ENCODE results near the gene KRTAP10-6. TPM values are rescaled to one million over a fixed set of nuclear protein-coding genes. Genes with fewer than 3 reads are reported as not detected.

KRTAP10-6 gene
- total and polyA plus RNA-seq, 2 donors (not counting 1 experiment from before 2014, with no cell fraction given), result not detected

DNA sequence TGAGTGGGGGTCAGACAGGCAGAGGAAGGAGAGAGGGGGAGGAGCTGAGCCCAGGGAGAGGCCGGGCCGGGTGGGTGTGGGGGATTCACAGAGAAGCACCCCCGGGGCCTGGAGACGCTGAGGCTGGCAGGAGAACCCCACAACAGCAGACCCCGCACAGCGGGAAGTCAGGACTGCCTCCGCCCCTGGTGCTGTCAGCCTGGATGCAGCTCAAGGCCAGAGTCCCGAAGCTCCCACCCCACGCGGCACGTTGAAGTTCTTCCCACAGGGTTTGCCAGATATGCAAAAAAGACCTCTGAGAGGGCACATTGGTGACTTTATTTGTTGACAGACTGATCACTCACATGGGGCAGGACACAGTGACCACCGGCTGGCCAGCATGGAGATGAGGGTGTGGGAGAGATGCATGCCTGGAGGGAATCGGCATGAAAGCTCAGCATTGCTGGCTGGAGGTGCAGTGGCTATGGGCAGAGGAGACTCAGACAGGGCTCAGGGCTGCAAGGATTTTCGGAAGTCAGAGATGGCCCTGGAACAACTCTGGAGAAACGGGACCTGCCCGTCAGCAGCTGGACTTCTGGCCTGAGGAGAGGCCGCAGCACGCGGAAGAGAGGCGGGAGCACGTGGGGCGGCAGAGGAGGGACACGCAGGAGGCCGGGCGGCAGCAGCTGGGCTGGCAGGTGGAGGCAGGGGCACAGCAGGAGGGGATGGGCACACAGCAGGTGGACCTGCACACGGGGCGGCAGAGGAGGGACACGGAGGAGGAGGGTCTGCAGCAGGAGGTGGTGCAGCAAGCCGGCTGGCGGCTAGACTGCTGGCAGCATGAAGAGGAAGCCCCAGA lies 34.6 kb downstream of the KRTAP10-6 start:
- H3K79me2 ChIP-seq (ENCODE audit: control insufficient read depth, insufficient read depth, low read length), result no peaks in the 10 kb centered on the region
- H3K4me2 ChIP-seq (ENCODE audit: extremely low read depth, insufficient read depth, low read length), result no peak overlapping the region
- no peak overlapping the region for H2AFZ ChIP-seq (ENCODE audit: low read length)
- no peak overlapping the region for H3K4me3 ChIP-seq (replicated peaks in 1 of 4; ENCODE audit: control extremely low read depth in 1 of 4, insufficient read depth in 1 of 4, low read depth in 3 of 4, low read length in 4 of 4)
- H3K9me3 ChIP-seq (ENCODE audit: control insufficient read depth, insufficient read depth, low read depth, low read length), result no peaks in the 10 kb centered on the region
- no peak for TF ChIP-seq EZH2 (IDR thresholded peaks at IDR 0.05; ENCODE audit: low read length, missing control alignments)
- TF ChIP-seq, protein P1, sequence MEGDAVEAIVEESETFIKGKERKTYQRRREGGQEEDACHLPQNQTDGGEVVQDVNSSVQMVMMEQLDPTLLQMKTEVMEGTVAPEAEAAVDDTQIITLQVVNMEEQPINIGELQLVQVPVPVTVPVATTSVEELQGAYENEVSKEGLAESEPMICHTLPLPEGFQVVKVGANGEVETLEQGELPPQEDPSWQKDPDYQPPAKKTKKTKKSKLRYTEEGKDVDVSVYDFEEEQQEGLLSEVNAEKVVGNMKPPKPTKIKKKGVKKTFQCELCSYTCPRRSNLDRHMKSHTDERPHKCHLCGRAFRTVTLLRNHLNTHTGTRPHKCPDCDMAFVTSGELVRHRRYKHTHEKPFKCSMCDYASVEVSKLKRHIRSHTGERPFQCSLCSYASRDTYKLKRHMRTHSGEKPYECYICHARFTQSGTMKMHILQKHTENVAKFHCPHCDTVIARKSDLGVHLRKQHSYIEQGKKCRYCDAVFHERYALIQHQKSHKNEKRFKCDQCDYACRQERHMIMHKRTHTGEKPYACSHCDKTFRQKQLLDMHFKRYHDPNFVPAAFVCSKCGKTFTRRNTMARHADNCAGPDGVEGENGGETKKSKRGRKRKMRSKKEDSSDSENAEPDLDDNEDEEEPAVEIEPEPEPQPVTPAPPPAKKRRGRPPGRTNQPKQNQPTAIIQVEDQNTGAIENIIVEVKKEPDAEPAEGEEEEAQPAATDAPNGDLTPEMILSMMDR (conservative IDR thresholded peaks at IDR 0.05 in 1 of 2, IDR thresholded peaks at IDR 0.05 in 1 of 2; ENCODE audit: low read depth in 1 of 2, low read length in 2 of 2), result no peak
- H3K27me3 ChIP-seq (ENCODE audit: control insufficient read depth, insufficient read depth, low read length), result no peaks in the 10 kb centered on the region
- H3K9ac ChIP-seq (ENCODE audit: insufficient read depth, low read length), result no peak overlapping the region
- no peaks in the 10 kb centered on the region for H3K4me1 ChIP-seq (ENCODE audit: control insufficient read depth, extremely low read depth, insufficient read depth, low read length)
- no peaks in the 10 kb centered on the region for H3K36me3 ChIP-seq (ENCODE audit: control insufficient read depth, insufficient read depth, low read length)
- no peak overlapping the region for H3K27ac ChIP-seq (ENCODE audit: insufficient read depth, low read length)
- H4K20me1 ChIP-seq (ENCODE audit: control insufficient read depth, extremely low read depth, insufficient read depth, low read length), result no peaks in the 10 kb centered on the region
- DNase-seq (ENCODE audit: low read depth in 2 of 2), result no peak

DNA sequence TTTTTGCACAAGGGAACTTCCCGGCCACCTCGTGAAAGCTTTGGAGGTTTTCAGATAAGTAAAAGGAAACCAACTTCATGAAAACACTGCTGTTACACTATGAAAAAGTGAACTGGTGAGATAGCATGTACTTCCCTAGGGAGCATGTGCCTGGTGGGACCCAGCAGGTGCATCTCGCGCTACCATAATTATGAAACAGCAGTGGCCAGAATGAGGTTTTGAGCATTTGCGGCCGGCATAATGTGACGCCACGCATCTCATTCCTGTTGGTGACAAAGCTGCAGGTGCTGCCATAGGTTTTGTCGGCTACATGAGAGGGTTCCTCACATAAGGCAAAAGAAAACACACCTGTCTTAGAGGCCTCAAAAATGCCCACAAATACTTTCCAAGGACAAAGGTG lies 35.4 kb downstream of the KRTAP10-6 start:
- Histone ChIP-seq H3K4me2 (ENCODE audit: extremely low read depth, insufficient read depth, low read length) (no peak overlapping the region), H3K9ac (ENCODE audit: insufficient read depth, low read length) (no peak overlapping the region), H3K9me3 (ENCODE audit: control insufficient read depth, insufficient read depth, low read depth, low read length) (no peaks in the 10 kb centered on the region), H3K27me3 (ENCODE audit: control insufficient read depth, insufficient read depth, low read length) (no peaks in the 10 kb centered on the region), H3K79me2 (ENCODE audit: control insufficient read depth, insufficient read depth, low read length) (no peaks in the 10 kb centered on the region), H3K36me3 (ENCODE audit: control insufficient read depth, insufficient read depth, low read length) (no peaks in the 10 kb centered on the region), H2AFZ (ENCODE audit: low read length) (no peak overlapping the region), H3K27ac (ENCODE audit: insufficient read depth, low read length) (no peak overlapping the region), H4K20me1 (ENCODE audit: control insufficient read depth, extremely low read depth, insufficient read depth, low read length) (no peaks in the 10 kb centered on the region), H3K4me1 (ENCODE audit: control insufficient read depth, extremely low read depth, insufficient read depth, low read length) (no peaks in the 10 kb centered on the region), H3K4me3 (replicated peaks in 1 of 4; ENCODE audit: control extremely low read depth in 1 of 4, insufficient read depth in 1 of 4, low read depth in 3 of 4, low read length in 4 of 4) (no peak overlapping the region)
- no peak for DNase-seq (ENCODE audit: low read depth in 2 of 2)
- no peak for TF ChIP-seq EZH2 (IDR thresholded peaks at IDR 0.05; ENCODE audit: low read length, missing control alignments)
- TF ChIP-seq, protein P1 (conservative IDR thresholded peaks at IDR 0.05 in 1 of 2, IDR thresholded peaks at IDR 0.05 in 1 of 2; ENCODE audit: low read depth in 1 of 2, low read length in 2 of 2), result no peak

DNA sequence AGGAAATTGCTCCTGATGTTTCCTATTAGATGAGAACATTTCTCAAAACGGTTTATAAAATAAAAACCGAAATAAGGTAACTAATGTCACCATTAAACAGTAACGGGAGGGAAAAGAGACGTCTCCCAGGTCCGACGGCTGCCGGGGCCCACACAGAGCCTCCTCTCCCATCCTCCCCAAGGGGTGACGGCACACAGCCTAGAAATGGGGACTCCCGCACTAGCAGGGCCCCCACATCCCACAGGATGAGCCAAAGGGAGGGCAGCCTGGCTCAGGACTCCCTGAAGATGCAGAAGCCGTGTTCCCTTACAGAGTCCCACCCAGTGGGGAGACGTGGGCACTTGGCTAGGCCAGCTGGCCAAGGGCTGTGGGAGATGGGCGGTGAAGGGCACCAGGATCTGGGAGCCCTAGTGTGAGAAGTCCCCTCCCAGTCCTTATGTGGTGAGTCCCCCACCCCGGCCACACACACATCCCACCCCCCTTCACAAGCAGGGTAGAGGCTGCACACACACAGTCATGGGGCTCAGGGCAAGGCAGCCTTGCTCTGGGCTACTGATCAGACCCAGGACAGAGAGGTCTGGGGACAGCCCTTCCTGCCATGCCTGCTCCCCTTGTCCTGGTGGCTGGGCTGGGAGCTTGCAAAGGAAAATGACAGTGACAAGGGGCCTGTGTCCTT lies 37.0 kb downstream of the KRTAP10-6 start:
- no peaks in the 10 kb centered on the region for H3K79me2 ChIP-seq (ENCODE audit: control insufficient read depth, insufficient read depth, low read length)
- H3K4me2 ChIP-seq (ENCODE audit: extremely low read depth, insufficient read depth, low read length), result no peak overlapping the region
- H3K36me3 ChIP-seq (ENCODE audit: control insufficient read depth, insufficient read depth, low read length), result no peaks in the 10 kb centered on the region
- TF ChIP-seq, protein P1 (conservative IDR thresholded peaks at IDR 0.05 in 1 of 2, IDR thresholded peaks at IDR 0.05 in 1 of 2; ENCODE audit: low read depth in 1 of 2, low read length in 2 of 2), result no peak
- TF ChIP-seq EZH2 (IDR thresholded peaks at IDR 0.05; ENCODE audit: low read length, missing control alignments), result no peak
- no peak overlapping the region for H3K4me3 ChIP-seq (replicated peaks in 1 of 4; ENCODE audit: control extremely low read depth in 1 of 4, insufficient read depth in 1 of 4, low read depth in 3 of 4, low read length in 4 of 4)
- no peaks in the 10 kb centered on the region for H3K27me3 ChIP-seq (ENCODE audit: control insufficient read depth, insufficient read depth, low read length)
- H3K4me1 ChIP-seq (ENCODE audit: control insufficient read depth, extremely low read depth, insufficient read depth, low read length), result no peaks in the 10 kb centered on the region
- no peaks in the 10 kb centered on the region for H3K9me3 ChIP-seq (ENCODE audit: control insufficient read depth, insufficient read depth, low read depth, low read length)
- no peak overlapping the region for H3K27ac ChIP-seq (ENCODE audit: insufficient read depth, low read length)
- no peaks in the 10 kb centered on the region for H4K20me1 ChIP-seq (ENCODE audit: control insufficient read depth, extremely low read depth, insufficient read depth, low read length)
- no peak for DNase-seq (ENCODE audit: low read depth in 2 of 2)
- no peak overlapping the region for H3K9ac ChIP-seq (ENCODE audit: insufficient read depth, low read length)
- H2AFZ ChIP-seq (ENCODE audit: low read length), result no peak overlapping the region
